Superior temporal gyrus (tissue), 1 donor: ENCODE results near the gene UQCRH.
A peak's percentile ranks its signal among the peaks of the same experiment; 100 is the strongest.

ENCODE experiments used
- DNase-seq: peaks from one replicate; pipeline ENCODE4 v3.0.0-alpha.2; 2016; ENCODE audit errors: extremely low spot score

The UQCRH gene

GRCh38 chr1:46303038-46303871, at the start of gene UQCRH, which contains the start of gene LRRC41:
UQCRH (plus strand) TSS chr1:46303698; CDS start chr1:46303767, 69 bp downstream.
LRRC41 (minus strand) TSS chr1:46303616; CDS start chr1:46303322, 294 bp downstream.
- DNase-seq, result peak; percentile 99

GRCh38 chr1:46254668-46255067, 48.8 kb upstream of the UQCRH start:
- DNase-seq, result no peak

GRCh38 chr1:46256523-46256922, 47.0 kb upstream of the UQCRH start:
- no peak for DNase-seq

- no peak for DNase-seq
Observed at GRCh38 chr1:46262508-46262907, 41.0 kb upstream of the UQCRH start.

- no peak for DNase-seq
Observed at GRCh38 chr1:46263146-46263545, 40.4 kb upstream of the UQCRH start.

GRCh38 chr1:46268578-46268977, 34.9 kb upstream of the UQCRH start:
- DNase-seq, result no peak

- no peak for DNase-seq
Observed at GRCh38 chr1:46274225-46275029, 29.1 kb upstream of the UQCRH start.

GRCh38 chr1:46275030-46275337, 28.5 kb upstream of the UQCRH start:
- DNase-seq, result no peak

GRCh38 chr1:46277658-46278373, 25.7 kb upstream of the UQCRH start:
- no peak for DNase-seq

GRCh38 chr1:46278807-46279206, 24.7 kb upstream of the UQCRH start:
- no peak for DNase-seq

GRCh38 chr1:46280092-46280491, 23.4 kb upstream of the UQCRH start:
- DNase-seq, result no peak

- no peak for DNase-seq
Observed at GRCh38 chr1:46281021-46281420, 22.5 kb upstream of the UQCRH start.

GRCh38 chr1:46284058-46284457, 19.4 kb upstream of the UQCRH start:
- DNase-seq, result no peak

GRCh38 chr1:46284597-46285564, 18.6 kb upstream of the UQCRH start:
- DNase-seq, result no peak

- no peak for DNase-seq
Observed at GRCh38 chr1:46285730-46286477, 17.6 kb upstream of the UQCRH start.

GRCh38 chr1:46288485-46289133, 14.9 kb upstream of the UQCRH start:
- DNase-seq, result no peak

- no peak for DNase-seq
Observed at GRCh38 chr1:46289134-46289494, 14.4 kb upstream of the UQCRH start.

- DNase-seq, result no peak
Observed at GRCh38 chr1:46289976-46290375, 13.5 kb upstream of the UQCRH start.

- no peak for DNase-seq
Observed at GRCh38 chr1:46295306-46295705, 8.2 kb upstream of the UQCRH start.

GRCh38 chr1:46298387-46298786, 5.1 kb upstream of the UQCRH start:
- no peak for DNase-seq
